Sigmoid colon (tissue), 4 donors: ENCODE data around the gene RPTOR.

Experiments
- CTCF ChIP-seq, 4 experiments: fragments of 450-650 bp in 3 of 4; fragments of 200-600 bp in 1 of 4; IDR thresholded peaks; one replicate each; pipeline ENCODE4 v1.5.1; 2016 to 2019; ENCODE audit warnings: antibody characterized with exemption in 4 of 4, mild to moderate bottlenecking in 3 of 4, moderate library complexity in 2 of 4
- EP300 ChIP-seq, 4 donors: sonication (generic); formaldehyde crosslinking; IDR thresholded peaks; one replicate each; pipeline ENCODE4 v1.6.1; 2017; ENCODE audit warnings: antibody characterized with exemption in 4 of 4
- POLR2A ChIP-seq, 2 donors: fragments of 450-650 bp; IDR thresholded peaks; one replicate each; pipeline ENCODE4 v1.6.1; 2016; ENCODE audit warnings: antibody characterized with exemption in 2 of 2, mild to moderate bottlenecking in 2 of 2, moderate library complexity in 2 of 2

GRCh38 chr17:80603396-80603795, 58.8 kb downstream of the RPTOR start:
- TF ChIP-seq CTCF (IDR thresholded peaks at IDR 0.05): no peak
- no peak for TF ChIP-seq POLR2A (IDR thresholded peaks at IDR 0.05)
- no peak for TF ChIP-seq EP300 (IDR thresholded peaks at IDR 0.05)
